Keratinocyte (primary cell): Measurements from ENCODE around the gene AOC1. TPM values are rescaled to one million over a fixed set of nuclear protein-coding genes. Genes with fewer than 3 reads are reported as not detected.
"Not testable (repeated sequence)": the region's sequence is repeated elsewhere in the genome, so short reads cannot be mapped to it uniquely, and the experiment has no call there.

Experiments
- DNase-seq: peaks from one replicate; pipeline ENCODE4 v3.0.0-alpha.2; 2011; ENCODE audit warnings: low read depth, missing footprints, low spot score
- FAIRE-seq: peaks from 2 replicates; lab custom pipeline; 2011; peaks lifted over from hg19 to GRCh38; lab: Jason Lieb, UNC
- H2AFZ ChIP-seq: 2 replicates; pipeline ENCODE4 v1.6.0; 2012; ENCODE audit warnings: low read length, control low read depth, inconsistent platforms; ENCODE audit not compliant: control insufficient read depth
- H3K27ac ChIP-seq: 2 replicates; pipeline ENCODE4 v1.5.1; 2011; ENCODE audit warnings: low read length; ENCODE audit not compliant: control insufficient read depth, insufficient read depth
- H3K27me3 ChIP-seq: 3 replicates; pipeline ENCODE4 v1.6.0; 2011; ENCODE audit warnings: low read length; ENCODE audit not compliant: control insufficient read depth, insufficient read depth; ENCODE audit errors: extremely low read depth
- H3K36me3 ChIP-seq, 2 experiments: 2 replicates in 1 of 2; 3 replicates in 1 of 2; pipeline ENCODE4 v1.5.1; 2011; ENCODE audit warnings: low read length in 2 of 2, mild to moderate bottlenecking in 1 of 2; ENCODE audit not compliant: control insufficient read depth in 2 of 2, insufficient read depth in 2 of 2; ENCODE audit errors: extremely low read depth in 1 of 2
- H3K4me1 ChIP-seq: 3 replicates; pipeline ENCODE4 v1.5.1; 2011; ENCODE audit warnings: low read length; ENCODE audit not compliant: control insufficient read depth, insufficient read depth; ENCODE audit errors: extremely low read depth
- H3K4me2 ChIP-seq: 3 replicates; pipeline ENCODE4 v1.6.0; 2011; ENCODE audit warnings: low read depth, low read length; ENCODE audit not compliant: control insufficient read depth, insufficient read depth; ENCODE audit errors: extremely low read depth
- H3K4me3 ChIP-seq, 3 experiments: fragments of 200-600 bp in 1 of 3; sonication (generic) in 1 of 3; 2 replicates in 2 of 3; 3 replicates in 1 of 3; pipeline ENCODE4 v1.5.1; 2011 to 2016; ENCODE audit warnings: low read length in 3 of 3, mild to moderate bottlenecking in 3 of 3, control low read depth in 2 of 3, inconsistent platforms in 1 of 3, low read depth in 1 of 3, mixed read lengths in 1 of 3, mixed run types in 1 of 3, moderate library complexity in 1 of 3; ENCODE audit not compliant: control insufficient read depth in 2 of 3, insufficient read depth in 2 of 3; ENCODE audit errors: extremely low read depth in 1 of 3
- H3K79me2 ChIP-seq: 2 replicates; pipeline ENCODE4 v1.6.0; 2012; ENCODE audit warnings: low read length; ENCODE audit not compliant: control insufficient read depth, insufficient read depth
- H3K9ac ChIP-seq: 3 replicates; pipeline ENCODE4 v1.6.0; 2011; ENCODE audit warnings: low read length; ENCODE audit not compliant: control insufficient read depth, insufficient read depth; ENCODE audit errors: extremely low read depth
- H3K9me1 ChIP-seq: 3 replicates; pipeline ENCODE4 v1.6.0; 2011; ENCODE audit warnings: low read length; ENCODE audit not compliant: control insufficient read depth, insufficient read depth; ENCODE audit errors: extremely low read depth
- H3K9me3 ChIP-seq: 2 replicates; pipeline ENCODE4 v1.5.1; 2012; ENCODE audit warnings: low read depth, low read length; ENCODE audit not compliant: control insufficient read depth
- H4K20me1 ChIP-seq: 3 replicates; pipeline ENCODE4 v1.6.0; 2011; ENCODE audit warnings: low read length; ENCODE audit not compliant: control insufficient read depth, insufficient read depth; ENCODE audit errors: extremely low read depth
- CTCF ChIP-seq, 3 experiments: IDR thresholded peaks in 1 of 3; conservative IDR thresholded peaks in 1 of 3; optimal IDR thresholded peaks in 1 of 3; 2 replicates in 2 of 3; 3 replicates in 1 of 3; pipeline versions ENCODE3 to v1.5.1; 2011; ENCODE audit warnings: low read length in 3 of 3, mild to moderate bottlenecking in 3 of 3, moderate library complexity in 2 of 3, control low read depth in 1 of 3, inconsistent platforms in 1 of 3; ENCODE audit not compliant: insufficient read depth in 2 of 3; ENCODE audit errors: extremely low read depth in 1 of 3
- EZH2 ChIP-seq: IDR thresholded peaks from one replicate; pipeline ENCODE4 v1.6.1; 2012; ENCODE audit warnings: inconsistent platforms, mild to moderate bottlenecking, low read length, moderate library complexity
- dilution Hi-C: fragments of 300-500 bp; cut with MboI; formaldehyde crosslinking; loops from one replicate; pipeline ENCODE4 v1.7.0; 2020; ENCODE audit warnings: low sequenced_read_pairs; ENCODE audit not compliant: extremely low pct_ligation_motif_present
- polyA plus RNA-seq, 5 experiments: library from polyadenylated mRNA; depleted of rRNA in 3 of 5; stranded (reverse) in 3 of 5; stranded (forward) in 1 of 5; unstranded in 1 of 5; fragments of >200 nt; gene quantifications; 1 replicate in 1 of 5; 2 replicates in 3 of 5; 3 replicates in 1 of 5; pipeline versions ENCODE4 v1.2.1 to v1.2.3, GENCODE V29; 2011 to 2012; ENCODE audit warnings: missing spikeins in 2 of 5, low read depth in 1 of 5, low replicate concordance in 1 of 5

AOC1 gene
- polyA plus RNA-seq, 1 donor (not counting 4 experiments of a cell fraction or from before 2014, with no cell fraction given) = not detected

DNA sequence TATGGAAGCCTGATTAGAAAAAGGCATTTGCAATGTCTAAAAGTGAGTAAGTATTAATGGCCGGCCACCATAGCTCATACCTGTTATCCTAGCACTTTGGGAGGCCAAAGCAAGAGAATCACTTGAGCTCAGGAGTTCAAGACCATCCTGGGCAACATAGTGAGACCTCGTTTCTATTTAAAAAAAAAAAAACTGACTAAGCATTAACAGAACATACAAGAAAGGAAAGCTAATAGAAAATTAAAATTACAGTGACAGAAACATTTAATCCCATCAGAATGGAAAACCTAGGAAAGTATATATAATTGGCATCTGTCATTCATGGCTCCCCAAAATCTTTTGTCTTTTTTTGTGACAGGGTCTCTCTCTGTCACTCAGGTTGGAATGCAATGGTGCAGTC is 55.9 kb downstream of the AOC1 start:
- Histone ChIP-seq H3K27me3 (peaks cover 5% of the 10 kb centered on the region), H3K4me1 (peaks cover 8% of the 10 kb centered on the region), H2AFZ (no peak overlapping the region), H3K27ac (no peak overlapping the region), H3K79me2 (no peaks in the 10 kb centered on the region), H3K9me1 (no peaks in the 10 kb centered on the region), H4K20me1 (no peaks in the 10 kb centered on the region), H3K4me3 (no peak overlapping the region), H3K9ac (no peak overlapping the region), H3K4me2 (no peak overlapping the region), H3K36me3 (no peaks in the 10 kb centered on the region), H3K9me3 (no peaks in the 10 kb centered on the region)
- FAIRE-seq (no peak), DNase-seq (no peak)
- dilution Hi-C loops = no loop called here
- TF ChIP-seq CTCF (optimal IDR thresholded peaks at IDR 0.05 in 1 of 3, IDR thresholded peaks at IDR 0.05 in 1 of 3, conservative IDR thresholded peaks at IDR 0.05 in 1 of 3; ENCODE audit: extremely low read depth in 1 of 3, insufficient read depth in 2 of 3, low read length in 3 of 3) (no peak), EZH2 (no peak)

- H3K4me2 ChIP-seq = no peak overlapping the region
- dilution Hi-C loops = no loop called here
- H3K4me1 ChIP-seq = peaks cover 2% of the 10 kb centered on the region
- H3K36me3 ChIP-seq = no peaks in the 10 kb centered on the region
- FAIRE-seq (no peak), DNase-seq (no peak)
- H3K79me2 ChIP-seq = no peaks in the 10 kb centered on the region
- H3K27ac ChIP-seq = no peak overlapping the region
- H3K9ac ChIP-seq = no peak overlapping the region
- no peaks in the 10 kb centered on the region for H3K9me1 ChIP-seq
- H3K9me3 ChIP-seq = no peaks in the 10 kb centered on the region
- no peak overlapping the region for H2AFZ ChIP-seq
- H3K27me3 ChIP-seq = peaks cover 5% of the 10 kb centered on the region
- TF ChIP-seq EZH2 (no peak), CTCF (optimal IDR thresholded peaks at IDR 0.05 in 1 of 3, IDR thresholded peaks at IDR 0.05 in 1 of 3, conservative IDR thresholded peaks at IDR 0.05 in 1 of 3; ENCODE audit: extremely low read depth in 1 of 3, insufficient read depth in 2 of 3, low read length in 3 of 3) (no peak)
- no peaks in the 10 kb centered on the region for H4K20me1 ChIP-seq
- H3K4me3 ChIP-seq = no peak overlapping the region
These were observed 57.1 kb downstream of the AOC1 start for GRCh38 chr7:150909200-150909995.

DNA sequence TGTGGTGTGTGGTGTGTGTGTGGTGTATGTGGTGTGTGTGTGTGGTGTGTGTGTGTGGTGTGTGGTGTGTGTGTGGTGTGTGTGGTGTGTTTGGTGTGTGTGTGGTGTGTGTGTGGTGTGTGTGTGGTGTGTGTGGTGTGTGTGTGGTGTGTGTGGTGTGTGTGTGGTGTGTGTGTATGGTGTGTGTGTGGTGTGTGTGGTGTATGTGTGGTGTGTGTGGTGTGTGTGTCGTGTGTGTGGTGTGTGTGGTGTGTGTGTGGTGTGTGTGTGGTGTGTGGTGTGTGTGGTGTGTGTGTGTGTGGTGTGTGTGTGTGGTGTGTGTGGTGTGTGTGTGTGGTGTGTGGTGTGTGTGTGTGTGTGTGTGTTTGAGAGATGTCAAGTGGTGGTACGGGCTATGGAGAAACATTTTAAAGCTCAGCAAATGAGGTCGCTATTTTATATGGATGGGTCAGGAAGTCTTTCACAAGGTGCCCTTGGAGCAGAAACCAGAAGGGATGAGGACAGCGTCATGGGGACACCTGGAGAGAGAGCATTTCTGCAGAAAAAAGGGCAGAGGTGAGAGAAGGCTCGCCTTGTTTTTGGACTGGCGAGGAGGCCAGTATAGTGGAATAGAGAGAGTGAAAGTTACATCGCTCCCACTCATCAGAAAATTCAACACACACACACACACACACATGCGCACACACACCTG is 58.1 kb downstream of the AOC1 start:
- H3K4me3 ChIP-seq, H2AFZ ChIP-seq, DNase-seq, H3K36me3 ChIP-seq, H3K27me3 ChIP-seq, H4K20me1 ChIP-seq, H3K27ac ChIP-seq, H3K79me2 ChIP-seq, H3K9me1 ChIP-seq, dilution Hi-C loops, H3K4me1 ChIP-seq, H3K4me2 ChIP-seq, H3K9me3 ChIP-seq, H3K9ac ChIP-seq: not testable (repeated sequence)
- peak; percentile 17 for FAIRE-seq
